Measurements from ENCODE around the gene INPP5A. TPM values are rescaled to one million over a fixed set of nuclear protein-coding genes. Genes with fewer than 3 reads are reported as not detected.

Gene INPP5A
- total and polyA plus RNA-seq, 11 donors = 38.6 to 179 (median 102) TPM

DNA sequence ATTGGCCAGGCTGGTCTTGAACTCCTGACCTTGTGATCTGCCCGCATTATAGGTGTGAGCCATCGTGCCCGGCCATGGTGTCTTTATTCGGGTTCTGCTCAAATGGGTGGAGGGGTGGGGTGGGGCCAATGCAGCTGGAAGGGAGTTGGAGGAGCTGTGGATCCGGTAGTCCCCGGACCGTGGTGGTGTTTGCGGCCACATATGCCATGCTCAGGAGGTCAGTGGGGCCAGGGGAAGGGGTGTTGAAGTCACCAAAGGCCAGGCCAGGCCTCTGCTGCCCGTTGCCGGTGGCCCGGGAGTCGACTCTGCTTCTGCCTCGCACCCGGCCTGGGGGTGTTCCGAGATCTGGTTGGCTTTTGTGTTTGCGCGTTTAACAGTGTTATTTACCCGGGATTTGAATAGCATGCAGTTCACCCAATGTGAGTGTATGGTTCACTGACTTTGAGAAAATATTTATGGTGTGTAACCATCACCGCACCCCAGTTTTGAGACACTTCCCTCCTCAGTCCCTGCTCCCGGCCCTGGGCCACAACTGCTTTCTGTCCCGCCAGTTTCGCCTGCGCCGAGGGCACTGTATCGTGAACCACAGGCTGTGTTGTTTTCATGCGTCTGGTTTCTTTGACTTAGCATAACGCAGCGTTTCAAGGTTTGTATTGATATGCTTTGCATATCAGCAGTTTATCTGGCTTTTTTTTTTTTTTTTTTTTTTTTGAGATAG lies 10.7 kb downstream of the INPP5A start:
- no peak overlapping the region for H3K27ac ChIP-seq
- no peak for TF ChIP-seq POLR2A (IDR thresholded peaks at IDR 0.05)
- TF ChIP-seq, protein P1, sequence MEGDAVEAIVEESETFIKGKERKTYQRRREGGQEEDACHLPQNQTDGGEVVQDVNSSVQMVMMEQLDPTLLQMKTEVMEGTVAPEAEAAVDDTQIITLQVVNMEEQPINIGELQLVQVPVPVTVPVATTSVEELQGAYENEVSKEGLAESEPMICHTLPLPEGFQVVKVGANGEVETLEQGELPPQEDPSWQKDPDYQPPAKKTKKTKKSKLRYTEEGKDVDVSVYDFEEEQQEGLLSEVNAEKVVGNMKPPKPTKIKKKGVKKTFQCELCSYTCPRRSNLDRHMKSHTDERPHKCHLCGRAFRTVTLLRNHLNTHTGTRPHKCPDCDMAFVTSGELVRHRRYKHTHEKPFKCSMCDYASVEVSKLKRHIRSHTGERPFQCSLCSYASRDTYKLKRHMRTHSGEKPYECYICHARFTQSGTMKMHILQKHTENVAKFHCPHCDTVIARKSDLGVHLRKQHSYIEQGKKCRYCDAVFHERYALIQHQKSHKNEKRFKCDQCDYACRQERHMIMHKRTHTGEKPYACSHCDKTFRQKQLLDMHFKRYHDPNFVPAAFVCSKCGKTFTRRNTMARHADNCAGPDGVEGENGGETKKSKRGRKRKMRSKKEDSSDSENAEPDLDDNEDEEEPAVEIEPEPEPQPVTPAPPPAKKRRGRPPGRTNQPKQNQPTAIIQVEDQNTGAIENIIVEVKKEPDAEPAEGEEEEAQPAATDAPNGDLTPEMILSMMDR (IDR thresholded peaks at IDR 0.05) = no peak
- ATAC-seq (no peak), DNase-seq (no peak)
- H3K4me3 ChIP-seq = no peak overlapping the region
- intact Hi-C loops (cut with DNase I) = no loop called here
- H3K36me3 ChIP-seq = no peaks in the 10 kb centered on the region
- H3K27me3 ChIP-seq = no peaks in the 10 kb centered on the region
- no peaks in the 10 kb centered on the region for H3K9me3 ChIP-seq
- WGBS, 4 donors = 93 to 96% (median 96%) methylated on average over 26 to 28 of the region's 28 CpGs
- H3K4me1 ChIP-seq = peaks cover 3 to 82% (median 61%) of the 10 kb centered on the region in 12 donors

DNA sequence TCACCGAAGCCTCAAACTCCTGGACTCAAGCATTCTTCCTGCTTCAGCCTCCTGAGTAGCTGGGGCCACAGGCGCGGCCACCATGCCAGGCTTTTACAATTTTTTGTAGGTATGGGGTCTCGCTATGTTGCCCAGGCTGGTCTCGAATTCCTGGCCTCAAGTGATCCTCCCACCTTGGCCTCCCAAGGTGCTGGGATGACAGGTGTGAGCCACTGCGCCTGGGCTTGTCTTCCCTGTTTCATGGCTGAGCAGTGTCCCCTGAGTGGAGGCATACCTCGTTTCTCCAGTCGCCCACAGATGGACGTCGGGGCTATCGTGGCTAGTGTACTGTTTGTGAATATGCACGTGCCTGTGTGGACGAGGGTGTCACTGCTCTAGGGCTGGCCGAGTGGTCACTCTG lies 11.3 kb downstream of the INPP5A start:
- TF ChIP-seq POLR2A (IDR thresholded peaks at IDR 0.05) = no peak
- TF ChIP-seq, protein P1 (IDR thresholded peaks at IDR 0.05) = no peak
- Histone ChIP-seq H3K4me1 (peaks cover 3 to 79% (median 60%) of the 10 kb centered on the region in 12 donors), H3K9me3 (no peaks in the 10 kb centered on the region), H3K27ac (no peak overlapping the region), H3K4me3 (no peak overlapping the region), H3K36me3 (no peaks in the 10 kb centered on the region), H3K27me3 (no peaks in the 10 kb centered on the region)
- intact Hi-C loops (cut with DNase I) = no loop called here
- ATAC-seq (no peak), DNase-seq (no peak)
- WGBS, 4 donors = 90 to 93% (median 91%) methylated on average over 14 of the region's 14 CpGs

- TF ChIP-seq POLR2A (IDR thresholded peaks at IDR 0.05) = no peak
- TF ChIP-seq, protein P1 (IDR thresholded peaks at IDR 0.05) = no peak
- ATAC-seq (no peak), DNase-seq (peak in 1 of 5 donors; percentile 63)
- H3K36me3 ChIP-seq = no peaks in the 10 kb centered on the region
- H3K9me3 ChIP-seq = no peaks in the 10 kb centered on the region
- intact Hi-C loops (cut with DNase I) = no loop called here
- peaks cover 3 to 79% (median 57%) of the 10 kb centered on the region in 12 donors for H3K4me1 ChIP-seq
- 68 to 74% (median 71%) methylated on average over 12 of the region's 12 CpGs for WGBS, 4 donors
- H3K27ac ChIP-seq = no peak overlapping the region
- H3K4me3 ChIP-seq = no peak overlapping the region
- H3K27me3 ChIP-seq = no peaks in the 10 kb centered on the region
Measured at GRCh38 chr10:132549371-132549770, 11.8 kb downstream of the INPP5A start.

DNA sequence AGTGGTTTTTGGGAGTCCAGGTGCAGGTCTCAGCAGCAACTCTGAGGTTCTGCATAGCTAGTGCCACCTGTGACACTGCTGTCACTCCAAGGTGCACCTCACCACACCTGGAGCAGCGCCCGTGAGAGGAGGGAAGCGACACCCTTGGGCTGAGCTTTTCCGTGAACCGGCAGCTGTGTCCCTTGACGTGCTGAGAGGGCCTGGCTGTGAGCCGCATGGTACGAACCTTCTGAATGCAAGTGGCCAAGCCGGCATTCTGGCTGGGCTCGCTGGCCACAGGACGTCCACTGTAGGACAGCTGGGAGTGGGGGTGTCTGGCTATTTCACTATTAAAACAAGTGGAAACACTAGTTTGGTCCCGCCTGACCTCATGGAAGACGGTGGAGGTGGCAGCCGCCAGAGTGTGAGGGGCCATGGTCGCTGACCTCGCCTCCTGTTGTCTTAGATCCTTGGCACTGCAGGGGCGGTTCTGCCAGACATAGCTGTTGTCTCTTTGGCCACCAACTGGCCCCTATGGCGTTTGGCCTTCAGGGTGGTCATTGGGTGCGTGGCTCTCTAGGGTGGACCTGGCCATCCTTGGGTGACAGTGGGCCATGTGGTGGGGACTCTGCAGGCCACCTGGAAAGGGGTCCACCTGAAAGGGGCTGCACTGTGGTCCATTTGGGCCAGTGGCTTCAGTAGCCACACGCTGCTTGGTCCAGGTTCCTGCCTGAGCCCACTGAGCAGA lies 12.9 kb downstream of the INPP5A start:
- Histone ChIP-seq H3K27me3 (no peaks in the 10 kb centered on the region), H3K4me3 (no peak overlapping the region), H3K9me3 (no peaks in the 10 kb centered on the region), H3K27ac (no peak overlapping the region), H3K36me3 (no peaks in the 10 kb centered on the region), H3K4me1 (peaks cover 3 to 79% (median 51%) of the 10 kb centered on the region in 12 donors)
- TF ChIP-seq POLR2A (IDR thresholded peaks at IDR 0.05) = no peak
- intact Hi-C loops (cut with DNase I) = no loop called here
- DNase-seq (peak in 1 of 5 donors; percentile 66), ATAC-seq (peak in 2 of 4 donors; percentile 27 to 43)
- 77 to 84% (median 80%) methylated on average over 8 to 20 of the region's 20 CpGs for WGBS, 4 donors
